Mammary microvascular endothelial cell (primary cell): ENCODE data around the gene ACSS1. TPM values are rescaled to one million over a fixed set of nuclear protein-coding genes. Genes with fewer than 3 reads are reported as not detected.

Source experiments
- total RNA-seq: library from RNA; depleted of rRNA; stranded (reverse); fragments of >200 nt; gene quantifications from 2 replicates; pipeline ENCODE4 v1.2.3, GENCODE V29; 2015

The ACSS1 gene
- 13.1 and 17.6 TPM in 2 replicates for total RNA-seq

GRCh38 chr20:25058051-25058846 lies at the start of gene ACSS1:
Gene ACSS1, minus strand, starts transcription at chr20:25058139. Its CDS starts 37 bp downstream, at chr20:25058102.

GRCh38 chr20:25081730-25082497 lies 24.0 kb upstream of the ACSS1 start, which contains the start of gene VSX1:
Gene VSX1, minus strand, starts transcription at chr20:25082141. Its CDS starts 45 bp downstream, at chr20:25082096.

GRCh38 chr20:24992487-24993205 lies 65.3 kb downstream of the ACSS1 start, which contains the start of gene APMAP:
Gene APMAP, minus strand, starts transcription at chr20:24992751. Its CDS starts 63 bp downstream, at chr20:24992688.

Other genes with a start within 250 kb of the ACSS1 start
- gene CST7, start 108.9 kb downstream of the ACSS1 start, total RNA-seq = not detected in 2 replicates
- 95.4 and 99.8 TPM in 2 replicates for gene APMAP, start 65.4 kb downstream of the ACSS1 start, total RNA-seq
- not detected in 2 replicates for gene VSX1, start 24.0 kb upstream of the ACSS1 start, total RNA-seq
- 56.5 and 59.4 TPM in 2 replicates for gene ENTPD6, start 137.6 kb upstream of the ACSS1 start, total RNA-seq
- gene PYGB, start 189.9 kb upstream of the ACSS1 start, total RNA-seq = 85.3 and 93.9 TPM in 2 replicates